Transverse colon (tissue), 4 donors: ENCODE measurements around the gene LNX1. TPM values are rescaled to one million over a fixed set of nuclear protein-coding genes. Genes with fewer than 3 reads are reported as not detected.
A peak's percentile ranks its signal among the peaks of the same experiment; 100 is the strongest.

Experiments used
- DNase-seq: peaks from one replicate; pipeline ENCODE4 v3.0.0-alpha.2; 2019
- H3K27ac ChIP-seq, 4 donors: fragments of 200-600 bp; sonication (generic); 2 replicates each; pipeline ENCODE4 v1.5.1; 2016 to 2018; ENCODE audit warnings: inconsistent platforms in 4 of 4
- H3K27me3 ChIP-seq: fragments of 200-600 bp; sonication (generic); 2 replicates; pipeline ENCODE4 v1.5.1; 2017; ENCODE audit warnings: inconsistent platforms
- H3K36me3 ChIP-seq, 4 donors: fragments of 200-600 bp; sonication (generic); 2 replicates each; pipeline ENCODE4 v1.5.1; 2017 to 2019; ENCODE audit warnings: inconsistent platforms in 4 of 4
- H3K4me1 ChIP-seq, 4 donors: fragments of 200-600 bp; sonication (generic); 2 replicates each; pipeline ENCODE4 v1.5.1; 2017 to 2020; ENCODE audit warnings: inconsistent platforms in 4 of 4
- H3K4me3 ChIP-seq, 4 donors: fragments of 200-600 bp; sonication (generic); 1 replicate in 1 of 4; 2 replicates in 3 of 4; pipeline versions ENCODE4 v1.5.1 to v1.6.1; 2017 to 2019; ENCODE audit warnings: inconsistent platforms in 4 of 4
- H3K9me3 ChIP-seq, 2 donors: fragments of 200-600 bp; sonication (generic); 2 replicates each; pipeline ENCODE4 v1.5.1; 2017 to 2019; ENCODE audit warnings: inconsistent platforms in 2 of 2
- EP300 ChIP-seq: sonication (generic); formaldehyde crosslinking; IDR thresholded peaks from one replicate; pipeline ENCODE4 v1.6.1; 2017; ENCODE audit warnings: antibody characterized with exemption, low read depth
- POLR2A ChIP-seq: fragments of 450-650 bp; IDR thresholded peaks from one replicate; pipeline ENCODE4 v1.6.1; 2016; ENCODE audit warnings: antibody characterized with exemption, mild to moderate bottlenecking, moderate library complexity
- POLR2AphosphoS5 ChIP-seq, 3 donors: sonication (generic); formaldehyde crosslinking; IDR thresholded peaks; one replicate each; pipeline ENCODE4 v1.6.1; 2016; ENCODE audit warnings: antibody characterized with exemption in 3 of 3
- WGBS, 2 donors: methylation state at CpG; one replicate each; pipeline ENCODE4 v1.1.5; 2018; ENCODE audit warnings: low coverage in 1 of 2; 5-methylcytosine and 5-hydroxymethylcytosine counted together
- in situ Hi-C, 4 donors: fragments of 200-750 bp; cut with MboI; loops; one replicate each; pipeline versions ENCODE4 v1.15.0 to v1.15.1; 2017; ENCODE audit warnings: low sequenced_read_pairs in 3 of 4, low pct_ligation_motif_present in 1 of 4, low pct_unique_long_range_greater_than_20kb in 1 of 4
- intact Hi-C: fragments of 100-400 bp; cut with DNase I; formaldehyde crosslinking; loops from one replicate; pipeline ENCODE4 v1.15.1; 2023; ENCODE audit warnings: low total_unique reads
- total RNA-seq, 4 donors: library from RNA; depleted of rRNA; stranded (reverse); fragments of >200 nt; gene quantifications; one replicate each; pipeline ENCODE4 v1.1.0, GENCODE V29; 2016
- TF ChIP-seq, protein P1 (sequence below), 5 experiments: fragments of 200-600 bp in 3 of 5; fragments of 450-650 bp in 2 of 5; sonication (generic) in 3 of 5; IDR thresholded peaks; 1 replicate in 2 of 5; 2 replicates in 3 of 5; pipeline ENCODE4 v1.5.1; 2016 to 2017; ENCODE audit warnings: antibody characterized with exemption in 5 of 5, inconsistent platforms in 3 of 5, mild to moderate bottlenecking in 2 of 5, moderate library complexity in 1 of 5

LNX1 gene
- total RNA-seq, 4 donors from 2014 or later, result 2.6 to 35.5 (median 18.1) TPM

DNA sequence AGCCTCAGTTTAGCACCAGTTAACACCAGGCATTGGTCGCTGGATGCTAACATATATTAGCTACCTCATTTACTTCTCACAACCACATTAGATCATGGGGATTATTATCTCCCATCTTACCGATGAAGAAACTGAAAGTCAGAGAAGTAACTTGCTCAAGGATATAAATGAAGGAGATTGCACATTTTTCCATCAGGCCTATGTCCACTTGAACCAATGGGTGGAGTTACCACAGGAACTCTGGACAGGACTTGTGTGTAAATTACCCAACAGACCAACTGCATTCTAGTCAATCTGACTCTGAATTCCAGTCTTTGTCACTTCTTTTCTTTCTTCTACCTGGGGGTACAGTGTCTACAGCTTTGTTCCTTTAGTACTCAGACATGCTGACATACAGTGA is 1.8 kb downstream of the LNX1 start:
- no peak for DNase-seq
- TF ChIP-seq, protein P1, sequence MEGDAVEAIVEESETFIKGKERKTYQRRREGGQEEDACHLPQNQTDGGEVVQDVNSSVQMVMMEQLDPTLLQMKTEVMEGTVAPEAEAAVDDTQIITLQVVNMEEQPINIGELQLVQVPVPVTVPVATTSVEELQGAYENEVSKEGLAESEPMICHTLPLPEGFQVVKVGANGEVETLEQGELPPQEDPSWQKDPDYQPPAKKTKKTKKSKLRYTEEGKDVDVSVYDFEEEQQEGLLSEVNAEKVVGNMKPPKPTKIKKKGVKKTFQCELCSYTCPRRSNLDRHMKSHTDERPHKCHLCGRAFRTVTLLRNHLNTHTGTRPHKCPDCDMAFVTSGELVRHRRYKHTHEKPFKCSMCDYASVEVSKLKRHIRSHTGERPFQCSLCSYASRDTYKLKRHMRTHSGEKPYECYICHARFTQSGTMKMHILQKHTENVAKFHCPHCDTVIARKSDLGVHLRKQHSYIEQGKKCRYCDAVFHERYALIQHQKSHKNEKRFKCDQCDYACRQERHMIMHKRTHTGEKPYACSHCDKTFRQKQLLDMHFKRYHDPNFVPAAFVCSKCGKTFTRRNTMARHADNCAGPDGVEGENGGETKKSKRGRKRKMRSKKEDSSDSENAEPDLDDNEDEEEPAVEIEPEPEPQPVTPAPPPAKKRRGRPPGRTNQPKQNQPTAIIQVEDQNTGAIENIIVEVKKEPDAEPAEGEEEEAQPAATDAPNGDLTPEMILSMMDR (IDR thresholded peaks at IDR 0.05), result no peak
- TF ChIP-seq POLR2AphosphoS5 (IDR thresholded peaks at IDR 0.05) (no peak), EP300 (no peak), POLR2A (no peak)
- no peaks in the 10 kb centered on the region for H3K27me3 ChIP-seq
- H3K4me3 ChIP-seq, result peak overlapping the region in 1 of 4 donors; percentile 52
- peaks cover 0 to 50% (median 29%) of the 10 kb centered on the region in 4 donors for H3K4me1 ChIP-seq
- peak overlapping the region in 2 of 4 donors; percentile 87 for H3K27ac ChIP-seq
- H3K9me3 ChIP-seq, result no peaks in the 10 kb centered on the region
- intact Hi-C loops (no loop called here), in situ Hi-C loops (no loop called here)
- no peaks in the 10 kb centered on the region for H3K36me3 ChIP-seq
- WGBS, 2 donors, result 61 to 71% methylated on average over 2 of the region's 2 CpGs

DNA sequence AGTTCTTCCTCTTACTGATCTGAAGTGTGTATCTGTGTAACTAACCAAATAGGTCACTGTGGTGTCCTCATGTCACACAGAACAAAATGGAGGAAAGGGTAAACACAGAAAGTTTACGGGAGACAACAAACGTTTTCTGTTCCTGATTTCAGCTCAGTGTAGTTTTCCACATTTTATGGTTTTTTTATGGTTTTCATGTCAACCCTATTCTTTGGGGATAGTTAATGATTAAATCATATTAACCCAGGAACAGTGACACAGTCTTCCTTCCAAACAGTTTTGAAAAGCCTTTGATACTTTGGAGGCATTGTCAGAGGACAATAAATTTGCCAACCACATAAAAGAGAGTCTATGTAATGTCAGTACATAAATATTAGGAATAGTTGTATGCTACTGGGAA is 4.2 kb downstream of the LNX1 start:
- no peak for DNase-seq
- TF ChIP-seq, protein P1 (IDR thresholded peaks at IDR 0.05), result no peak
- TF ChIP-seq EP300 (no peak), POLR2AphosphoS5 (IDR thresholded peaks at IDR 0.05) (peak in 1 of 3 donors; percentile 50)
- in situ Hi-C loops (no loop called here), intact Hi-C loops (no loop called here)
- Histone ChIP-seq H3K27ac (peak overlapping the region; percentile 56 to 64 (median 64)), H3K36me3 (no peaks in the 10 kb centered on the region), H3K9me3 (no peaks in the 10 kb centered on the region), H3K4me1 (peaks cover 0 to 36% (median 22%) of the 10 kb centered on the region in 4 donors), H3K4me3 (no peak overlapping the region), H3K27me3 (no peaks in the 10 kb centered on the region)
- 42 to 47% methylated on average over 2 of the region's 2 CpGs for WGBS, 2 donors

DNA sequence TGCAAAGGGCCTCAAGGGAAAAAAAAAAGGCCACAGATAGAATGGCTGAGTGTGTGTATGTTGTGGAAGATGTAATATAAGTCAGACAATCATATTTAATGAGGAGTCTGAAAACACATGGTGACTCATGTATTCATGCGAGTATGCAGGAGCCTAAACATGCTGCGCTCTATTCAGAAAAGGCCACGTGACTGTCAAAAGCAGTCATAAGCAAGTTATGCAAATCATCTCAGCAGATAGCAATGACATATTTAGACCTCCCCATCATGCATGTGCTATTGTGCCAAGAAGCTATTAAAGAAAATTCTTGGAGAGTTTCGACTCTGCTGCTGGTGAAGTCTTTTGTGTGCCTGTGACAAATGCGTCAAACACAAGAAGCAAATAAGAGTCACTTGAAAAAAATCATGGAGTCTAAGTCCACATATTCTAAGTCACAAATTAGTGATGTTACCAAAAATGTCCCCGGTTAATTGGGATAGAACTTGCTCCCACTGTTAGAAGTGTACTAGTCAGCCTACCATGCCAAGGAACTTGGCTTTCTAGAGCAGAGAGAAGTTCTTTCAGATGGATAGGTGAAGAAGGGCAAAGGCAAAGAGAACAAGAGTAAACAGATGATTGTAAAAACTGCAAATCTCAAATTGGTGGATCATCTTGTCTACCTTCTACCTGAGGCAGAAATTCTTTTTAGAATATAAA is 5.0 kb downstream of the LNX1 start:
- in situ Hi-C loops, result no loop called here

DNA sequence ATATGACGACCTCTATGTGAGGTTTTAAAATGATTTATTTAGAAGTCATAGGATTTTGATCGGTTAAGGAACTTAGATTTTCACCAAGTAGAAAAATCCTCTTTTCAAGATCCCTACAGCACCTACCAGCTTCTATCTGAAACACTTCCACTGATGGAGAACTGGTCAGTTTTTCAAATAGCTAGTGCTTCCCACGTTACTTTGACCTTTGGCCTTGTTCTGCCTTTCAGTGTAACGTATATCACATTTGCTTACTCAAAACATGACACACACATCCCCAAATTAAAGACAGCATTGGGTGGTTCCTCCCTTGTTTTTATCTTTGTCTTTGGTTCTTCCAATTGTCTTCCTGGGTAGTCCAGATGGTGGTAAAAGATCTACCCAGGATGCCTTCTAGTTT is 6.6 kb downstream of the LNX1 start:
- no peak for TF ChIP-seq EP300
- TF ChIP-seq POLR2AphosphoS5 (IDR thresholded peaks at IDR 0.05), result no peak
- TF ChIP-seq, protein P1 (IDR thresholded peaks at IDR 0.05), result no peak
- TF ChIP-seq POLR2A, result no peak
- H3K9me3 ChIP-seq, result no peaks in the 10 kb centered on the region
- H3K4me1 ChIP-seq, result peaks cover 0 to 31% (median 15%) of the 10 kb centered on the region in 4 donors
- in situ Hi-C loops, result no loop called here
- 67 to 70% methylated on average over 4 of the region's 4 CpGs for WGBS, 2 donors
- no peak overlapping the region for H3K27ac ChIP-seq
- intact Hi-C loops, result no loop called here
- no peak for DNase-seq
- H3K36me3 ChIP-seq, result no peaks in the 10 kb centered on the region
- H3K4me3 ChIP-seq, result no peak overlapping the region
- no peaks in the 10 kb centered on the region for H3K27me3 ChIP-seq

More for the DNA sequence above, 5.0 kb downstream of the LNX1 start:
- H3K4me1 ChIP-seq, result peaks cover 0 to 35% (median 21%) of the 10 kb centered on the region in 4 donors
- TF ChIP-seq, protein P1 (IDR thresholded peaks at IDR 0.05), result no peak
- no peak for TF ChIP-seq POLR2A
- TF ChIP-seq POLR2AphosphoS5 (IDR thresholded peaks at IDR 0.05), result no peak
- no peak for TF ChIP-seq EP300
- no peaks in the 10 kb centered on the region for H3K36me3 ChIP-seq
- WGBS, 2 donors, result 68 to 78% methylated on average over 6 of the region's 6 CpGs
- intact Hi-C loops, result no loop called here
- no peaks in the 10 kb centered on the region for H3K27me3 ChIP-seq
- H3K27ac ChIP-seq, result peak overlapping the region in 1 of 4 donors; percentile 24
- H3K4me3 ChIP-seq, result no peak overlapping the region
- no peak for DNase-seq
- no peaks in the 10 kb centered on the region for H3K9me3 ChIP-seq
